CD14-positive monocyte (primary cell): ENCODE measurements around the gene PTOV1. TPM values are rescaled to one million over a fixed set of nuclear protein-coding genes. Genes with fewer than 3 reads are reported as not detected.

Experiments used
- DNase-seq, 3 donors: peaks; one replicate each; pipeline ENCODE4 v3.0.0-alpha.2; 2011 to 2022
- H2AFZ ChIP-seq: 2 replicates; pipeline ENCODE4 v1.6.0; 2012; ENCODE audit warnings: mild to moderate bottlenecking, low read depth, low read length, inconsistent platforms; ENCODE audit not compliant: insufficient read depth, poor library complexity, severe bottlenecking
- H3K27ac ChIP-seq, 2 donors: 1 replicate in 1 of 2; 2 replicates in 1 of 2; pipeline ENCODE4 v1.5.1; 2012 to 2013; ENCODE audit warnings: low read length in 2 of 2, control low read depth in 1 of 2, inconsistent platforms in 1 of 2, low read depth in 1 of 2, mild to moderate bottlenecking in 1 of 2
- H3K27me3 ChIP-seq, 2 donors: one replicate each; pipeline versions ENCODE4 v1.6.0 to v1.6.1; 2011 to 2013; ENCODE audit warnings: low read length in 2 of 2; ENCODE audit not compliant: control insufficient read depth in 2 of 2, insufficient read depth in 2 of 2
- H3K36me3 ChIP-seq, 2 donors: replicated peaks in 1 of 2; 1 replicate in 1 of 2; 2 replicates in 1 of 2; pipeline versions ENCODE4 v1.5.1 to v1.6.1; 2012 to 2013; ENCODE audit warnings: low read length in 2 of 2, control low read depth in 1 of 2, inconsistent platforms in 1 of 2, mild to moderate bottlenecking in 1 of 2; ENCODE audit not compliant: insufficient read depth in 2 of 2, control insufficient read depth in 1 of 2
- H3K4me1 ChIP-seq, 2 donors: 1 replicate in 1 of 2; 2 replicates in 1 of 2; pipeline versions ENCODE4 v1.5.1 to v1.6.1; 2012 to 2013; ENCODE audit warnings: low read length in 2 of 2, control low read depth in 1 of 2, inconsistent platforms in 1 of 2, mild to moderate bottlenecking in 1 of 2, moderate library complexity in 1 of 2; ENCODE audit not compliant: insufficient read depth in 2 of 2, control insufficient read depth in 1 of 2
- H3K4me2 ChIP-seq: replicated peaks from 2 replicates; pipeline ENCODE3; 2012; ENCODE audit warnings: low read length, moderate library complexity, mild to moderate bottlenecking; ENCODE audit not compliant: poor library complexity, severe bottlenecking; ENCODE audit errors: extremely low read depth
- H3K4me3 ChIP-seq, 3 experiments: fragments of 200-600 bp in 1 of 3; sonication (generic) in 1 of 3; replicated peaks in 1 of 3; 1 replicate in 2 of 3; 2 replicates in 1 of 3; pipeline ENCODE4 v1.5.1; 2011 to 2013; ENCODE audit warnings: low read length in 3 of 3, mild to moderate bottlenecking in 3 of 3, control low read depth in 2 of 3, low read depth in 2 of 3, inconsistent platforms in 1 of 3, moderate library complexity in 1 of 3
- H3K79me2 ChIP-seq: 2 replicates; pipeline ENCODE4 v1.6.0; 2012; ENCODE audit warnings: mild to moderate bottlenecking, control low read depth, inconsistent platforms, low read length, moderate library complexity; ENCODE audit not compliant: insufficient read depth
- H3K9ac ChIP-seq: 2 replicates; pipeline ENCODE4 v1.6.0; 2017; ENCODE audit warnings: low read length, mild to moderate bottlenecking; ENCODE audit not compliant: insufficient read depth, poor library complexity, severe bottlenecking
- H3K9me3 ChIP-seq, 2 donors: replicated peaks in 1 of 2; 1 replicate in 1 of 2; 2 replicates in 1 of 2; pipeline versions ENCODE4 v1.5.1 to v1.6.1; 2012 to 2013; ENCODE audit warnings: low read length in 2 of 2, control low read depth in 1 of 2; ENCODE audit not compliant: control insufficient read depth in 1 of 2, insufficient read depth in 1 of 2
- H4K20me1 ChIP-seq: 2 replicates; pipeline ENCODE4 v1.6.0; 2012; ENCODE audit warnings: mild to moderate bottlenecking, low read length, control low read depth, moderate library complexity; ENCODE audit not compliant: insufficient read depth
- H3K27ac Mint-ChIP-seq, 7 donors: one replicate each; pipeline ENCODE4 v1.8.0; 2020; ENCODE audit warnings: mild to moderate bottlenecking in 7 of 7, mixed read lengths in 7 of 7, moderate library complexity in 6 of 7, inconsistent platforms in 2 of 7
- H3K27me3 Mint-ChIP-seq, 3 donors: one replicate each; pipeline ENCODE4 v1.8.0; 2021 to 2022; ENCODE audit warnings: low read depth in 3 of 3, mild to moderate bottlenecking in 3 of 3, mixed read lengths in 3 of 3, moderate library complexity in 3 of 3, inconsistent platforms in 1 of 3
- H3K36me3 Mint-ChIP-seq, 2 donors: one replicate each; pipeline ENCODE4 v1.8.0; 2020; ENCODE audit warnings: mixed read lengths in 2 of 2, inconsistent platforms in 1 of 2, mild to moderate bottlenecking in 1 of 2
- H3K4me1 Mint-ChIP-seq: one replicate; pipeline ENCODE4 v1.8.0; 2020; ENCODE audit warnings: mild to moderate bottlenecking, mixed read lengths
- H3K4me3 Mint-ChIP-seq, 2 donors: one replicate each; pipeline ENCODE4 v1.8.0; 2020; ENCODE audit warnings: mild to moderate bottlenecking in 2 of 2, mixed read lengths in 2 of 2, moderate library complexity in 1 of 2
- H3K9me3 Mint-ChIP-seq, 7 donors: one replicate each; pipeline ENCODE4 v1.8.0; 2020 to 2022; ENCODE audit warnings: mixed read lengths in 7 of 7, mild to moderate bottlenecking in 6 of 7, moderate library complexity in 6 of 7, inconsistent platforms in 2 of 7
- CTCF ChIP-seq: fragments of 200-600 bp; IDR thresholded peaks from one replicate; pipeline ENCODE4 v1.8.0; 2022; ENCODE audit warnings: antibody characterized with exemption, mild to moderate bottlenecking
- WGBS: methylation state at CpG from one replicate; pipeline ENCODE4 v1.1.5; 2013; ENCODE audit warnings: missing lambda C conversion rate; ENCODE audit not compliant: insufficient coverage; 5-methylcytosine and 5-hydroxymethylcytosine counted together
- intact Hi-C, 2 donors: fragments of 100-400 bp; cut with micrococcal nuclease; formaldehyde crosslinking; loops; one replicate each; pipeline versions ENCODE4 v1.15.0 to v1.15.1; 2023
- polyA plus RNA-seq, 3 donors: library from polyadenylated mRNA; depleted of rRNA in 1 of 3; unstranded in 2 of 3; stranded (reverse) in 1 of 3; fragments of 300-500 nt in 2 of 3; fragments of >200 nt in 1 of 3; fragmentation: Illumina TruSeq in 2 of 3; gene quantifications; 1 replicate in 2 of 3; 2 replicates in 1 of 3; pipeline ENCODE4 v1.2.3, GENCODE V29; 2012 to 2021

Gene PTOV1
- polyA plus RNA-seq, 3 donors, result 18.3 to 67.9 (median 31.2) TPM

GRCh38 chr19:49864890-49865289 is 13.9 kb downstream of the PTOV1 start:
- peaks cover 41% of the 10 kb centered on the region for H3K4me1 Mint-ChIP-seq
- Histone ChIP-seq H3K4me2 (peak overlapping the region; percentile 100), H3K4me3 (peak overlapping the region in 1 of 3 experiments; percentile 99), H3K27me3 (no peaks in the 10 kb centered on the region), H4K20me1 (peaks cover 52% of the 10 kb centered on the region), H2AFZ (no peak overlapping the region), H3K27ac (peak overlapping the region in 1 of 2 donors; percentile 45), H3K9ac (no peak overlapping the region), H3K36me3 (peaks cover 36 to 44% of the 10 kb centered on the region in 2 donors), H3K9me3 (no peaks in the 10 kb centered on the region), H3K4me1 (peaks cover 40 to 48% of the 10 kb centered on the region in 2 donors), H3K79me2 (peaks cover 42% of the 10 kb centered on the region)
- intact Hi-C loops, result loop anchor here (5.0 kb wide), 3 partner anchors 48 to 98 kb away; partner anchors contain the start of genes AP2A1 (in 1 of the 2), FUZ (in 1 of the 2) and MED25 (in 1 of the 2)
- 93% methylated on average over 6 of the region's 13 CpGs for WGBS
- no peak for TF ChIP-seq CTCF
- H3K36me3 Mint-ChIP-seq, result peaks cover 32 to 52% of the 10 kb centered on the region in 2 donors
- no peaks in the 10 kb centered on the region for H3K9me3 Mint-ChIP-seq
- no peaks in the 10 kb centered on the region for H3K27me3 Mint-ChIP-seq
- peak overlapping the region in 1 of 2 donors; percentile 60 for H3K4me3 Mint-ChIP-seq
- no peak overlapping the region for H3K27ac Mint-ChIP-seq
- no peak for DNase-seq

- intact Hi-C loops, result loop anchor here (2.0 to 5.0 kb wide), 4 partner anchors 16 to 100 kb away; partner anchors contain the start of genes AP2A1 (in 1 of the 2), FUZ (in 1 of the 2), MED25 (in 1 of the 2) and PTOV1 (in 1 of the 2)
- peak within 1 kb of the TSS in 4 of 7 donors; percentile 99 to 100 (median 100) for H3K27ac Mint-ChIP-seq
- H3K27me3 Mint-ChIP-seq, result peaks cover 0 to 3% (median 0%) of the 10 kb centered on the region in 3 donors
- H2AFZ ChIP-seq, result peak within 1 kb of the TSS; percentile 89
- TF ChIP-seq CTCF, result no peak
- H3K27me3 ChIP-seq, result no peaks in the 10 kb centered on the region
- peak within 1 kb of the TSS; percentile 93 to 97 for H3K4me3 Mint-ChIP-seq
- under 1% methylated on average over 60 of the region's 65 CpGs for WGBS
- H3K4me2 ChIP-seq, result peak within 1 kb of the TSS; percentile 100
- H3K4me1 ChIP-seq, result peaks cover 51 to 60% of the 10 kb centered on the region in 2 donors
- peaks cover 17 to 24% of the 10 kb centered on the region in 2 donors for H3K36me3 ChIP-seq
- H3K9me3 Mint-ChIP-seq, result no peaks in the 10 kb centered on the region
- DNase-seq, result peak; percentile 90
- H3K4me3 ChIP-seq, result peak within 1 kb of the TSS; percentile 74 to 99 (median 89)
- peaks cover 22 to 47% of the 10 kb centered on the region in 2 donors for H3K36me3 Mint-ChIP-seq
- peak within 1 kb of the TSS; percentile 76 for H3K9ac ChIP-seq
- peaks cover 41% of the 10 kb centered on the region for H4K20me1 ChIP-seq
- peaks cover 55% of the 10 kb centered on the region for H3K4me1 Mint-ChIP-seq
- H3K9me3 ChIP-seq, result no peaks in the 10 kb centered on the region
- H3K27ac ChIP-seq, result peak within 1 kb of the TSS; percentile 92 to 97
- H3K79me2 ChIP-seq, result peaks cover 42% of the 10 kb centered on the region
These were observed 16.2 kb downstream of the PTOV1 start, which contains the start of gene PNKP for GRCh38 chr19:49866933-49867782. TSS of gene PNKP (minus strand) at chr19:49867576. CDS start at chr19:49867204, 372 bp downstream.
